ENCODE measurements around the gene CCDC14. TPM values are rescaled to one million over a fixed set of nuclear protein-coding genes. Genes with fewer than 3 reads are reported as not detected.

Gene CCDC14
- total RNA-seq, 1 donor from 2014 or later, result 83.3 TPM

- H3K36me3 Mint-ChIP-seq, result peaks cover 32% of the 10 kb centered on the region
- H3K27me3 Mint-ChIP-seq, result no peaks in the 10 kb centered on the region
- H3K9me3 Mint-ChIP-seq, result no peaks in the 10 kb centered on the region
- H3K4me3 Mint-ChIP-seq, result no peak overlapping the region
- TF ChIP-seq CTCF (conservative IDR thresholded peaks at IDR 0.05), result no peak
- no peaks in the 10 kb centered on the region for H3K4me1 Mint-ChIP-seq (ENCODE audit: unreplicated experiment)
- no peak overlapping the region for H3K27ac Mint-ChIP-seq
- no peak for DNase-seq (ENCODE audit: extremely low spot score, unreplicated experiment)
Observed at GRCh38 chr3:123935830-123936229, 25.2 kb downstream of the CCDC14 start.

- Mint-ChIP-seq H3K4me1 (ENCODE audit: unreplicated experiment) (no peaks in the 10 kb centered on the region), H3K9me3 (no peaks in the 10 kb centered on the region), H3K27me3 (no peaks in the 10 kb centered on the region), H3K27ac (no peak overlapping the region), H3K4me3 (no peak overlapping the region), H3K36me3 (peaks cover 36% of the 10 kb centered on the region)
- TF ChIP-seq CTCF (conservative IDR thresholded peaks at IDR 0.05), result no peak
- DNase-seq (ENCODE audit: extremely low spot score, unreplicated experiment), result no peak
Observed at GRCh38 chr3:123934250-123934649, 26.8 kb downstream of the CCDC14 start.

GRCh38 chr3:123930445-123930844 lies 30.6 kb downstream of the CCDC14 start:
- Mint-ChIP-seq H3K27ac (no peak overlapping the region), H3K36me3 (peaks cover 33% of the 10 kb centered on the region), H3K4me1 (ENCODE audit: unreplicated experiment) (no peaks in the 10 kb centered on the region), H3K9me3 (no peaks in the 10 kb centered on the region), H3K27me3 (no peaks in the 10 kb centered on the region), H3K4me3 (no peak overlapping the region)
- no peak for TF ChIP-seq CTCF (conservative IDR thresholded peaks at IDR 0.05)
- DNase-seq (ENCODE audit: extremely low spot score, unreplicated experiment), result no peak

- H3K27me3 Mint-ChIP-seq, result no peaks in the 10 kb centered on the region
- H3K36me3 Mint-ChIP-seq, result peaks cover 39% of the 10 kb centered on the region
- no peak overlapping the region for H3K27ac Mint-ChIP-seq
- no peak overlapping the region for H3K4me3 Mint-ChIP-seq
- DNase-seq (ENCODE audit: extremely low spot score, unreplicated experiment), result no peak
- H3K4me1 Mint-ChIP-seq (ENCODE audit: unreplicated experiment), result no peaks in the 10 kb centered on the region
- H3K9me3 Mint-ChIP-seq, result no peaks in the 10 kb centered on the region
- TF ChIP-seq CTCF (conservative IDR thresholded peaks at IDR 0.05), result no peak
Observed at GRCh38 chr3:123929325-123929724, 31.7 kb downstream of the CCDC14 start.

GRCh38 chr3:123926396-123926795 lies 34.6 kb downstream of the CCDC14 start:
- Mint-ChIP-seq H3K4me3 (no peak overlapping the region), H3K4me1 (ENCODE audit: unreplicated experiment) (no peaks in the 10 kb centered on the region), H3K36me3 (peaks cover 45% of the 10 kb centered on the region)

More at GRCh38 chr3:123926396-123926795, 34.6 kb downstream of the CCDC14 start:
- DNase-seq (ENCODE audit: extremely low spot score, unreplicated experiment), result no peak
- Mint-ChIP-seq H3K27me3 (no peaks in the 10 kb centered on the region), H3K9me3 (peaks cover 11% of the 10 kb centered on the region), H3K27ac (no peak overlapping the region)
- TF ChIP-seq CTCF (conservative IDR thresholded peaks at IDR 0.05), result no peak
